ENCODE data around the gene RNASEH2A. TPM values are rescaled to one million over a fixed set of nuclear protein-coding genes. Genes with fewer than 3 reads are reported as not detected.

The RNASEH2A gene
- total RNA-seq, 1 donor from 2014 or later: 33.9 TPM

DNA sequence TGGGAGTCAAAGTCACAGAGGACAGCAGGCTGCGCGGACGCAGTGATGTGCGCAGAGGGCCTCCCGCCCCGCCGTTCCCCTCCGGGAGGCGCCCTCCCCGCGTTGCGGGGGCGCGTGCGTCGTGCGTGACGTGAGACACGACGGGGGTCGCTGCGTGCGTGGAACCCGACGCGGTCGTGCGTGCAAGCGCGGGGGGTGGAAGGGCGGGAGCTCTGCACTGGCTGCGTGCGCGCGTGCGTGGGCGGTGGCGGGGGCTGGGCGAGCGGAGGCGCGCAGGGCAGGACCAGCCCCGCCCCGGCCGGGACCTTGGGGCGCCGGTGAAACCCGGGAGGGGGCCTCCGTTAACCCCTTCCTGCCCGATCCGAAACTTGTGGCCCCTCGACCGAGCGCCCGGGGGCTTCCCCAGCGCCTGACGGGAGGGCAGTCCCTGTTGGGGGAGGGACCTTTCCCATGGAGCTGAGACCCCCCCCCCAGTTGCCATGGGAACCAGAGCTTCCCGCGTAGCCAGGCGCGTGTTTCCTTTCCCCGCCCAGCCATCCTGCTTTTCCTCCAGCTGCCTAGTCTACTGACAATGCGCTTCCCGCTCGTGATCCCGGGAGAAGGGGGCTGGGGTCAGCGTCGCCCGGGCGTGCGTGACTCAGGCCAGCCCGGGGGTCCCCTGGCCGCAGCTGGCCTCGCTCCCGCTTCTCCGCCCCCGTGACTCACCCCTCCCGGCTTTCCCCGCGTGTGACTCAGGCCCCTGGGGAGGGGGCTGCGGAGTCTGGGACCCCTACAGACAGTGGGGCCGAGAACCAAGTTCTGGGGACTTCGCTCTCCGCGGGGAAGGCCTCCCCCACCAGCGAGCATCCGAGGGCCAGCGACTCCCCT, 23.7 kb upstream of the RNASEH2A start:
- intact Hi-C loops (cut with micrococcal nuclease): loop anchor here (1.0 kb wide), 1 partner anchor 9 kb away; the partner anchor contains the start of gene JUNB

DNA sequence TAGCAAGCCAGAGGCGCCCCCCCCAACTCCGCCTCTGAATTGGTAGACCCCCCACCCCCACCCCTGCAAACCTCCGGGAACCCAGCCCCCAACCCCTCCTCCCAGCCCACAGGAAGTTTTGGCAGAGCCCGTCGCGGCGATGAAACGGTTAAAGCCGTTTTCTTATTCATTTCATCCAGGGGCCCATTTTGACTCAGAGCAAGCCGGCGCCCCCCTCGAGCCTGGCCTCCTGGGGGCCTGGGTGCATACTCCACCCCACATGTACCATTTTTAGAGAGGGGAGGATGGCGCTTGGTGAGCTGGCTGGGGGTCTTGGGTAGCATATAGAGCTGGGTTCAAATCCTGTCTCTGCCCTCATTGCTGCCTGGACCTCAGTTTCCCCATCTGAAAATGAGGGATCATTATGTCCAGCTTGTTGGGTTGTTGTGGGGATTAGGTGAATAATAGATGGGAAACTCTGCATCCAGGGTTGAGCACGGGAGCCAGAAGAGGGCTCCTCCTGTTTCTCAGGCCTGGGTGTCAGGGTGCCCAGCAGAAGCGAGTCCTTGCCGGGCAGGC, 23.0 kb upstream of the RNASEH2A start:
- intact Hi-C loops (cut with micrococcal nuclease): no loop called here

GRCh38 chr19:12783849-12784393, 22.5 kb upstream of the RNASEH2A start:
- intact Hi-C loops (cut with micrococcal nuclease): no loop called here

DNA sequence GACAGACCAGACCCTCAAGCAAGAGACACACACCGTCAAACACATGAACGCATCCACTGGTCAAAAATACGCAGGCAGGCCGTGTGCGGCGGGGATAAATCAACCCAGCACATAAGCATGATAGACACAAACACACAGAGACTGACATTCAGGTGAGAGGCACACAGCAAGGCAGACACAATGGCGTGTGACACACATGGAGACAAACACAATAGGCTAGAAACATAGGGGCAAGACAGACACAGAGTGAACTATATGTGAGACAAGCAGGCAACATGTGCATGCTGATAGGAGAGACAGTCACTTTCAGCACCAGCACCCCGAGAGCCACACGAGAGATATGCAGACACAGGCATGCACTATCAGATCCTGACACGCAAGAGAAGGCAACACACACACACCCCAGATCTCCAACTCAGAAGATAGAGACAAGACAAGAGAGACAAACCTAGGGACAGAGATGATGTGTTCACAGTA, 22.0 kb upstream of the RNASEH2A start:
- intact Hi-C loops (cut with micrococcal nuclease): no loop called here

- intact Hi-C loops (cut with micrococcal nuclease): no loop called here
Observed at GRCh38 chr19:12784871-12785430, 21.4 kb upstream of the RNASEH2A start.

DNA sequence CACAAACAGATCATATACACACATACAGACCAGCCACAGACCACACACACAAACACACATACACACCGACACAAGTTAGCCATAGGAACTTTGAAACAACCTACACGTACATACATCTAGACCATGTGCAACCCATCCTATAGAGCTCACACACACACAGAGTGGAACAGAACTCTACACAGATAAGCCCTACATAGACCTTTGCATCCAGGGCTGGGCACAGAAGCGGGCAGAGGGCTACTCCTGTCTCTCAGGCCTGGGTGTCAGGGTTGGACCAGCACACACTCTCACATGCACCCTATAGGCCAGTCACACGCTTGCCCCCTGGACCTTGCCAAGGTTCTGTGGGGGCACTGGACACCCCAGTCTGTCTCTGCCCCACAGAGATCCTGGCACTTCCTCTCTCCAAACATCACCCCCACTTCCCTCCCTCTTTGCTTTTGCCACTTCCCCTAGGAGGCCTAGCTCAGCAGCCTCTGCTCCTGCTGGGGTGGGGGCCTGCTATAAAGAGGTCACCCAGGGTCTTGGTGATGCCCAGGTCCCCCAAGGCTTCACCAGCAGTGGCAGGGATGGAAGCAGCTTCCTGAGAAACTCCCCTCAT, 20.9 kb upstream of the RNASEH2A start:
- intact Hi-C loops (cut with micrococcal nuclease): no loop called here

DNA sequence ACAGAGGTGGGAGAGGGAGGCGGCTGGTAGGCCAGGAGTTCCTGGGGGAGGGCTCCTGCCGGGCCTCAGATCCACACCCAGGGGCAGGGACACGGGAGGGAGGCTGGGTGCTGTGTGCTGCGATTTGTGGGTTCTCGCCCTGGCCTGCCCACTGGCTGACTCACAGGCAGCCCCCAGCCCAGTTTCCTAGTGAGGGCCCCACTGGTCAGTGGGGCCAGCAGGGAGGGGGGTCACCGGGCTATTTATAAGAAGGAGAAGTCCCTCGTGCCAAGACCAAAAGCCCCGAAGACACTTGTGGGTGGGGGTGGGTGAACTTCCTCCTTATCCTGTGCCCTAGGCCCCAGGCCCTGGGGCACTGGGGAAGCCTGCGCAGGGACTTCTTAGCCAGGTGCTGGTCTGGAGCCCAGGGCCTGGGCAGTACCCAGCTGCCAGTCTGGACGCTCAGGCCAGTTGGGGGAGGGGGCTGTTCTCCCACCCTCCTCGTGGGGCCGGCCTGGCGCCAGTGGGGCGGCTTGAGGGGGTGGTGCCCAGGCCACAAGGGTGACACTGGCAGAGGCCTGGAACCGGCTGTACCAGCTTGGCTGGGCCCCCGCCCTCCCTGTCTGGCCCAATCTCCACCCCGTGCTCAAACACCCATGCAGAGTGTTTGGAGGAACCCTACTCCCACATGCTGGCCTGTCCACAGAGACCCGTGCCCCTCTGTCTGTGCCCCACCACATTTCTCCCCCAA, 20.1 kb upstream of the RNASEH2A start:
- intact Hi-C loops (cut with micrococcal nuclease): no loop called here

- intact Hi-C loops (cut with micrococcal nuclease): no loop called here
Observed at GRCh38 chr19:12786952-12787351, 19.4 kb upstream of the RNASEH2A start.

- intact Hi-C loops (cut with micrococcal nuclease): no loop called here
Observed at GRCh38 chr19:12787458-12787857, 18.9 kb upstream of the RNASEH2A start.

- intact Hi-C loops (cut with micrococcal nuclease): no loop called here
Observed at GRCh38 chr19:12788042-12788681, 18.2 kb upstream of the RNASEH2A start.

- intact Hi-C loops (cut with micrococcal nuclease): loop anchor here (1.0 kb wide), 1 partner anchor 11 kb away; no protein-coding TSS in a partner anchor
Observed at GRCh38 chr19:12788682-12789097, 17.7 kb upstream of the RNASEH2A start.

DNA sequence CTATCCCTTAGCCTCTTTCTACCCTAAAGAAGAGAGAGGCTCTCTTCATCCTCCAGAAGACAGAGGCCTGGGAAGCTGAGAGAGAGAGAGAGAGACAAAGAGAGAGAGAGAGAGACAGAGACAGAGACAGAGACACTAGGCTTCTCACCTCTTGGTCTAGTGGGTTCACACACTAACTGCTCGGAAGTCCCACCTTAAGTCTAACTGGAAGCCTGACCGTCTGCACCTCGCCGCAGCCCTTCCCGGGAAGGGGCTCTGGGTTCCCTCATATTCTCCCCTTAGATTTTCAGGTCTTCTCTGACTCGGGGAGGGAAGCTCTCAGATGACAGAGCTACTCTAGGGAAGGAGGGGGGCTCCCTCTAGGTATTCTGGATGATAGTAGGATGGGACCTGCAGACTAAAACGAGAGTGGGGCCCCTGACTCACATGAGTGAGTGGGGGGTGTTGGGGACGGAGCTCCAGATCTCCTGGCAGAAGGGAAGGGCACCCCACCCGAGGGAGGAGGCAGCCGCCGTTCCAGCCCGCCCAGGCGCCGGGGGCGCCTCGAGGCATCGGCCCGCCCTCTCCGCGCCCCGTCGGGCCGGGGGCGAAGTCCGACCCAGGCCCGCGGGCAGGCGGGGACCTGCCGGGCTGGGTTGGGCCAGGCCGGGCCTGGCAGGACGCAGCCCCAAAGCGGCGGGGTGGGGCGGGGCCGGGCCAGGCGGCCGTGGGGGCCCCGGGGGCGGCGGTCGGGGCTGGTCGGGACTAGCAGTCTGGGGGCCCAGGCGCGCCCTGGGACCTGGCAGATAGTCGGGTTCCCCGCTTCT, 17.1 kb upstream of the RNASEH2A start:
- intact Hi-C loops (cut with micrococcal nuclease): loop anchor here (1.0 kb wide), 1 partner anchor 12 kb away; no protein-coding TSS in a partner anchor

GRCh38 chr19:12789904-12790619, 16.3 kb upstream of the RNASEH2A start:
- intact Hi-C loops (cut with micrococcal nuclease): loop anchor here (1.0 to 5.0 kb wide), 4 partner anchors 13 to 1353 kb away; partner anchors contain the start of genes DHPS, IER2, ODAD3 and PRKCSH

DNA sequence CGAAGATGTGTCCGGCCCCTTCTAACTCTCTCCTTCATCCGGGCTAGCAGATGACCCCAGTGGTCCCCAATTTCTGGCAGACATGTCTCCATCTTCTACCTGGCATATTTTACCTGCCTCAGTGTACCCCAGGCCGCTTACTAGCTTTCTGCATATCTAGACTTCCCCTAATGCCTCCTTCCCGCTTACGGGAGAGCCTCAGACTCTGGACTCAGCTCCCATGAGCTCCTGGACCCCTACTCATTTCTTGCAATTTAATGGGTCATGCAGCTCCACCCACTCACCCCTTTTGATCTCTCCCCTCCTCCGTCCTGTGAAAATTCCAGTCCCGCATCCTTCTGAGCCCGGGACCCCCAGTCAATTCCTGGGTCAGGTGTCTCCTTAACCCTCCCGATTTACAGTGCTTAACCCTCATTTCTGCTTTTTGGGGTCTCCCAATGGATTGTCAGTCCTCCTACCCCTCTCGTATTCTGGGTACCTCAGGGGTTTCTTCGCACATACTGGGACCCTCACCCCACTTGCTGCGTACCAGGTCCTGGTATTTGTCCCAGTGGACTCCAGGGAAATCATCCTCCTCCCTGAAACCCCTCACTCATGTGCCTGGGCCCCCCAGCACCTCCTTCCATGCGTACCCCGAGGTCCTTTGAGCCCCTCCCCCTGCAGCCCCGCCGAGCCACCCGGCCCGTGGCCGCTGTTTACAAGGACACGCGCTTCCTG, 15.6 kb upstream of the RNASEH2A start:
- intact Hi-C loops (cut with micrococcal nuclease): loop anchor here (1.0 to 5.0 kb wide), 4 partner anchors 8 to 1353 kb away; partner anchors contain the start of genes DHPS, IER2, ODAD3 and PRKCSH

GRCh38 chr19:12791345-12792050, 14.9 kb upstream of the RNASEH2A start, which contains the start of gene JUNB:
JUNB (plus strand) TSS chr19:12791486; CDS start chr19:12791772, 286 bp downstream.
- intact Hi-C loops (cut with micrococcal nuclease): loop anchor here (1.0 to 5.0 kb wide), 5 partner anchors 9 to 1354 kb away; partner anchors contain the start of genes DHPS, IER2, ODAD3 and PRKCSH

DNA sequence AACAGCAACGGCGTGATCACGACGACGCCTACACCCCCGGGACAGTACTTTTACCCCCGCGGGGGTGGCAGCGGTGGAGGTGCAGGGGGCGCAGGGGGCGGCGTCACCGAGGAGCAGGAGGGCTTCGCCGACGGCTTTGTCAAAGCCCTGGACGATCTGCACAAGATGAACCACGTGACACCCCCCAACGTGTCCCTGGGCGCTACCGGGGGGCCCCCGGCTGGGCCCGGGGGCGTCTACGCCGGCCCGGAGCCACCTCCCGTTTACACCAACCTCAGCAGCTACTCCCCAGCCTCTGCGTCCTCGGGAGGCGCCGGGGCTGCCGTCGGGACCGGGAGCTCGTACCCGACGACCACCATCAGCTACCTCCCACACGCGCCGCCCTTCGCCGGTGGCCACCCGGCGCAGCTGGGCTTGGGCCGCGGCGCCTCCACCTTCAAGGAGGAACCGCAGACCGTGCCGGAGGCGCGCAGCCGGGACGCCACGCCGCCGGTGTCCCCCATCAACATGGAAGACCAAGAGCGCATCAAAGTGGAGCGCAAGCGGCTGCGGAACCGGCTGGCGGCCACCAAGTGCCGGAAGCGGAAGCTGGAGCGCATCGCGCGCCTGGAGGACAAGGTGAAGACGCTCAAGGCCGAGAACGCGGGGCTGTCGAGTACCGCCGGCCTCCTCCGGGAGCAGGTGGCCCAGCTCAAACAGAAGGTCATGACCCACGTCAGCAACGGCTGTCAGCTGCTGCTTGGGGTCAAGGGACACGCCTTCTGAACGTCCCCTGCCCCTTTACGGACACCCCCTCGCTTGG, 14.1 kb upstream of the RNASEH2A start:
- intact Hi-C loops (cut with micrococcal nuclease): loop anchor here (2.0 to 5.0 kb wide), 4 partner anchors 69 to 1355 kb away; partner anchors contain the start of genes DHPS, IER2, ODAD3 and PRKCSH
